Gastroesophageal sphincter (tissue), 4 donors: Measurements from ENCODE around the gene MND1. TPM values are rescaled to one million over a fixed set of nuclear protein-coding genes. Genes with fewer than 3 reads are reported as not detected.

ENCODE experiments used
- ATAC-seq: fragments of 150-250 bp; one replicate; pipeline ENCODE4 v1.9.1; 2016; ENCODE audit warnings: mild to moderate bottlenecking, moderate library complexity
- H3K27ac ChIP-seq, 4 donors: fragments of 200-600 bp; sonication (generic) in 3 of 4; 1 replicate in 3 of 4; 2 replicates in 1 of 4; pipeline ENCODE4 v1.5.1; 2016 to 2019
- H3K27me3 ChIP-seq: fragments of 200-600 bp; sonication (generic); one replicate; pipeline ENCODE4 v1.5.1; 2019
- H3K36me3 ChIP-seq, 2 donors: fragments of 200-600 bp; sonication (generic); one replicate each; pipeline ENCODE4 v1.5.1; 2019; ENCODE audit warnings: control low read depth in 1 of 2
- H3K4me1 ChIP-seq, 3 donors: fragments of 200-600 bp; sonication (generic); 1 replicate in 2 of 3; 2 replicates in 1 of 3; pipeline ENCODE4 v1.5.1; 2016 to 2019; ENCODE audit warnings: control low read depth in 2 of 3
- H3K4me3 ChIP-seq, 2 donors: fragments of 200-600 bp; sonication (generic); one replicate each; pipeline ENCODE4 v1.5.1; 2019; ENCODE audit warnings: mild to moderate bottlenecking in 1 of 2, moderate library complexity in 1 of 2
- H3K9me3 ChIP-seq, 3 donors: fragments of 200-600 bp; sonication (generic); one replicate each; pipeline ENCODE4 v1.5.1; 2017 to 2019; ENCODE audit warnings: control low read depth in 2 of 3
- EP300 ChIP-seq: sonication (generic); formaldehyde crosslinking; IDR thresholded peaks from one replicate; pipeline ENCODE4 v1.6.1; 2017; ENCODE audit warnings: antibody characterized with exemption, mild to moderate bottlenecking
- POLR2A ChIP-seq, 2 donors: fragments of 450-650 bp; IDR thresholded peaks; one replicate each; pipeline ENCODE4 v1.6.1; 2017; ENCODE audit warnings: antibody characterized with exemption in 2 of 2, mild to moderate bottlenecking in 2 of 2, moderate library complexity in 1 of 2
- POLR2AphosphoS5 ChIP-seq: sonication (generic); formaldehyde crosslinking; IDR thresholded peaks from one replicate; pipeline ENCODE4 v1.6.1; 2017; ENCODE audit warnings: antibody characterized with exemption
- WGBS, 2 donors: methylation state at CpG; one replicate each; pipeline ENCODE4 v1.1.5; 2018; ENCODE audit warnings: low coverage in 1 of 2; 5-methylcytosine and 5-hydroxymethylcytosine counted together
- total RNA-seq, 4 donors: library from RNA; depleted of rRNA; stranded (reverse); fragments of >200 nt; gene quantifications; one replicate each; pipeline ENCODE4 v1.1.0, GENCODE V29; 2016
- TF ChIP-seq, protein P1 (sequence below), 4 experiments: fragments of 200-600 bp in 2 of 4; fragments of 450-650 bp in 2 of 4; sonication (generic) in 1 of 4; IDR thresholded peaks; one replicate each; pipeline ENCODE4 v1.5.1; 2017 to 2019; ENCODE audit warnings: antibody characterized with exemption in 4 of 4, mild to moderate bottlenecking in 2 of 4, moderate library complexity in 2 of 4

Gene MND1
- total RNA-seq, 4 donors from 2014 or later = 0.78 to 4.8 (median 1.2) TPM; not detected in 1

DNA sequence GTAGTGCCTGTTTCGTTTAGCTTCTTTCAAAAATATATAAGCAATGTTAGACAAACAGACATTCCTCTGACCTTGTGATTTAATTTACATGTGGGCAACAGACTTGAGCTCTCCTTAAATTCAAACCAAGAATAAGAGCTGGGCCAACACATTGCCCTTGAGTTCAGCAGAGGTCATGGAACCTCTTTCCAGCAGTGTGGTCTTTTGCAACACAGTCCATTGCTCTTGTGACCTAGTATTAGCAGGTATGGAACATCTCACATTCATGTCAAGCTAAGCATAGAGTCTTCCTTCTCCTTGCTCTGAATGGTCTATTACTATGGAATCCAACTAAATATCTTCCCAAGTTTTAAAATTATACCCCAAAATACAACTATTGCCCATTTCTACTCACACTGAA is 33.7 kb upstream of the MND1 start:
- ATAC-seq = no peak
- Histone ChIP-seq H3K4me1 (peaks cover 0 to 6% (median 0%) of the 10 kb centered on the region in 3 donors), H3K27ac (no peak overlapping the region), H3K9me3 (no peaks in the 10 kb centered on the region), H3K36me3 (peaks cover 0 to 20% of the 10 kb centered on the region in 2 donors), H3K27me3 (no peaks in the 10 kb centered on the region), H3K4me3 (no peak overlapping the region)
- 100% methylated on average over 1 of the region's 1 CpG for WGBS, 2 donors
- TF ChIP-seq EP300 (no peak), POLR2A (IDR thresholded peaks at IDR 0.05) (no peak), POLR2AphosphoS5 (no peak)
- TF ChIP-seq, protein P1, sequence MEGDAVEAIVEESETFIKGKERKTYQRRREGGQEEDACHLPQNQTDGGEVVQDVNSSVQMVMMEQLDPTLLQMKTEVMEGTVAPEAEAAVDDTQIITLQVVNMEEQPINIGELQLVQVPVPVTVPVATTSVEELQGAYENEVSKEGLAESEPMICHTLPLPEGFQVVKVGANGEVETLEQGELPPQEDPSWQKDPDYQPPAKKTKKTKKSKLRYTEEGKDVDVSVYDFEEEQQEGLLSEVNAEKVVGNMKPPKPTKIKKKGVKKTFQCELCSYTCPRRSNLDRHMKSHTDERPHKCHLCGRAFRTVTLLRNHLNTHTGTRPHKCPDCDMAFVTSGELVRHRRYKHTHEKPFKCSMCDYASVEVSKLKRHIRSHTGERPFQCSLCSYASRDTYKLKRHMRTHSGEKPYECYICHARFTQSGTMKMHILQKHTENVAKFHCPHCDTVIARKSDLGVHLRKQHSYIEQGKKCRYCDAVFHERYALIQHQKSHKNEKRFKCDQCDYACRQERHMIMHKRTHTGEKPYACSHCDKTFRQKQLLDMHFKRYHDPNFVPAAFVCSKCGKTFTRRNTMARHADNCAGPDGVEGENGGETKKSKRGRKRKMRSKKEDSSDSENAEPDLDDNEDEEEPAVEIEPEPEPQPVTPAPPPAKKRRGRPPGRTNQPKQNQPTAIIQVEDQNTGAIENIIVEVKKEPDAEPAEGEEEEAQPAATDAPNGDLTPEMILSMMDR (IDR thresholded peaks at IDR 0.05) = no peak

DNA sequence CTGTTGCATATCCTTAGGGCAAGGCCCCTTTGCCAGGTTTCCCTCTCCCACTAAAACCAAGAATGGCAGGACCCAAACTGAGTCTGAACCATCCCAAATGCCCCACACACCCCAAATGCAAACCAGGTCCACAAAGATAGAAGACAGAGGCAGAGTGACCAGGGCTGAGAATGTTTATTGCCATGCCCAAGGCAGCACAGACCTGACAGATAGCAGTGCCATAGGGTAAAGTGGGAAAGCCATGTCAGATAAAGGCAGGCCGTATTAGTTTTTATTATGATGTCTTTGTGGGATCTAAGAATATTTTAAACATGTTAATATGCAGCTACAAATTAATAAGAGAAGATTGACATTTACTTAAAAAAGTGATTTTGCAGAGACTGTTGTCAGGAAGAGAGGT is 29.6 kb upstream of the MND1 start:
- H3K27ac ChIP-seq = no peak overlapping the region
- no peaks in the 10 kb centered on the region for H3K27me3 ChIP-seq
- no peaks in the 10 kb centered on the region for H3K9me3 ChIP-seq
- H3K36me3 ChIP-seq = peaks cover 0 to 28% of the 10 kb centered on the region in 2 donors
- no peak for ATAC-seq
- TF ChIP-seq, protein P1 (IDR thresholded peaks at IDR 0.05) = no peak
- no peak for TF ChIP-seq POLR2A (IDR thresholded peaks at IDR 0.05)
- no peak for TF ChIP-seq EP300
- H3K4me3 ChIP-seq = no peak overlapping the region
- H3K4me1 ChIP-seq = peaks cover 0 to 15% (median 0%) of the 10 kb centered on the region in 3 donors
- WGBS, 2 donors = 60 to 83% methylated on average over 1 of the region's 1 CpG

DNA sequence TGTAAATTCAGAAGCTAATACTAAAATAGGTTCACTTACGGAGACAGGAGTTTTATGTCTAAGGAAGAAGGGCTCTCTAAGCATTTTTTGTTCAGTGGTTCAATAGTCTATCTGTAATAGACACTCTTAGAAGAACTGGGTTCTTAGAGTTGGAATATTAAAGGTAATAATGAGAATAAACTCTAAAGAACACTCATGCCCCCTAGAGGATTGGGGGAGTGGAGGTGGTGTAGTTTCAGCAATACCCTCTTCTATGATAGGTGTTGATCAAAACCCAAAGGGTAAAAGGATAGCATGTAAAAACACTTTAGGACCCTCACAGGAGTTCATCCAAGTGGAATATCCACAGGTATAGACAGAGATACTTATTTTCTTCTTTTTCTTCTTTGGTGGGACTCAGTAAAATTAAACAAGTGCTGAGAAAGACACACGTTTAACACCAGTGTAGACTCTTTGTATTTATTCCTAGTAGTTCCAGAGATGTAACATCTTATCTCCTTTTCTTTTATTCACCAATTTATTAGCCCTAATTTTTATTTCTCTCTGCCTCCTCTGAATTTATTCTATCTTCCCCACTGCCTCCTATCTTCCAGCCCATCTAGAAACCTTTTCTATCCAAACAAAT is 25.7 kb upstream of the MND1 start:
- Histone ChIP-seq H3K27me3 (no peaks in the 10 kb centered on the region), H3K36me3 (peaks cover 0 to 66% of the 10 kb centered on the region in 2 donors), H3K9me3 (no peaks in the 10 kb centered on the region), H3K4me1 (peaks cover 0 to 9% (median 0%) of the 10 kb centered on the region in 3 donors), H3K4me3 (no peak overlapping the region), H3K27ac (no peak overlapping the region)
- ATAC-seq = peak; percentile 60
- 51 to 52% methylated on average over 2 of the region's 2 CpGs for WGBS, 2 donors
- TF ChIP-seq, protein P1 (IDR thresholded peaks at IDR 0.05) = peak; percentile 60 to 79 (median 71)
- TF ChIP-seq POLR2AphosphoS5 (no peak), POLR2A (IDR thresholded peaks at IDR 0.05) (no peak), EP300 (no peak)

DNA sequence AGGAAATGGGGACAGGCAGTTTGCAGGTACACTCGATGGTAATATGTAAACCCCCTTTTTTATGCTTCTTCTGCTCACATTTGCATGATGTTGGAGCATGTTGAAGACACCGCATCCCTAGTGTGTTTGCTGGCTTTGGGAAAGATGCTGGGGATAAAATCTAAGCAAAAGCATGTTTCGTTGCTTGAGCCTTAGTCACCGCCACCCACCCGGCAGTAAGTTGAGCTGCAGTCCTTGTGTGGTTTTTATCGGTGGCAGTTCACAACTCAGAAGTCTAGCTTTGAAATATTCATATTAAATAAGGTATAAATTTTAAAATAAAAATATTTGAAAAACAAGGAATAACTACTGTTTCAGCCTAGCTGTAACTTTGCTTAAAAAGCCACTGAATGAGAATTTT is 21.7 kb upstream of the MND1 start:
- Histone ChIP-seq H3K27me3 (no peaks in the 10 kb centered on the region), H3K27ac (no peak overlapping the region), H3K4me3 (no peak overlapping the region), H3K9me3 (no peaks in the 10 kb centered on the region), H3K36me3 (peaks cover 0 to 73% of the 10 kb centered on the region in 2 donors), H3K4me1 (peaks cover 0 to 9% (median 0%) of the 10 kb centered on the region in 3 donors)
- TF ChIP-seq POLR2AphosphoS5 (no peak), EP300 (no peak), POLR2A (IDR thresholded peaks at IDR 0.05) (no peak)
- TF ChIP-seq, protein P1 (IDR thresholded peaks at IDR 0.05) = no peak
- 70 to 81% methylated on average over 4 to 6 of the region's 6 CpGs for WGBS, 2 donors
- no peak for ATAC-seq

DNA sequence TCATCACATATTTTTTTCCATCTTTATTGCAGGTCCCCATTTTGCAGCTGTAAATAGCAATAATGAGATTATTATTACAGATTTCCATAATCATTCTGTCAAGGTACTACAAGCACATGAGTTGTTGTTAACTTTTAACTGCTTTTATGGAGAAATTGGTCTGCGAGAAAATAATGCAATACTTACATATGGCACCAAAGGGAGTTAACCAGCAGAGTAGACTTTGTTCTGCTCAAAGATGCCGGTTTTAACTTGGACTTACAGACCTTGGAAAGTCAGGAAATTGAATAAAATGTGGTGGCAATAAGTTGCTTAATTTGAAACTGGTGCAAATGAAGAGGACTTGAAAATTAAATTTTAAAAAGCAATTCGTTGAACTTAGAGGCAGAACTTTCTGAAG is 20.4 kb upstream of the MND1 start:
- TF ChIP-seq POLR2AphosphoS5 (no peak), EP300 (no peak), POLR2A (IDR thresholded peaks at IDR 0.05) (no peak)
- TF ChIP-seq, protein P1 (IDR thresholded peaks at IDR 0.05) = no peak
- no peaks in the 10 kb centered on the region for H3K9me3 ChIP-seq
- no peak for ATAC-seq
- no peak overlapping the region for H3K4me3 ChIP-seq
- no peaks in the 10 kb centered on the region for H3K27me3 ChIP-seq
- 91 to 97% methylated on average over 3 of the region's 3 CpGs for WGBS, 2 donors
- H3K27ac ChIP-seq = no peak overlapping the region
- peaks cover 0 to 75% of the 10 kb centered on the region in 2 donors for H3K36me3 ChIP-seq
- no peaks in the 10 kb centered on the region for H3K4me1 ChIP-seq
